ENCODE data around the gene SDHAF1. TPM values are rescaled to one million over a fixed set of nuclear protein-coding genes. Genes with fewer than 3 reads are reported as not detected.

SDHAF1 gene
- total RNA-seq (2014; rRNA removed; shearing (Covaris generic)) = 52.6 and 60.9 TPM in 2 replicates
- total RNA-seq (2022) = 24.2 and 26.1 TPM in 2 replicates
- Bru-seq, nascent RNA = percentile 62 among the genes with signal in this experiment
- percentile 65 among the genes with signal in this experiment for BruChase-seq, experiment 1, labeled RNA remaining after a 6-hour chase
- percentile 87 among the genes with signal in this experiment for BruChase-seq, experiment 2, labeled RNA remaining after a 2-hour chase
- long read RNA-seq, transcript SDHAF1-201 (1 exons, 1,117 nt) = major isoform, 39 of 39 reads
- long read RNA-seq, partial matches to known transcripts = 0 of 39 reads
- long read RNA-seq, other reads (novel, unspliced or antisense) = 0 of 39 reads

- H3K9me3 ChIP-seq (ENCODE audit: low read length) = no peaks in the 10 kb centered on the region
- POLR2A ChIA-PET = interaction anchor here (0.6 kb wide), 1 partner anchor 19 kb away, joined by 4 read pairs; the partner anchor contains the start of gene ALKBH6
- peak within 1 kb of the TSS; percentile 94 for H3K4me2 ChIP-seq (ENCODE audit: low read length)
- peaks cover 16% of the 10 kb centered on the region; the same call in 1 of the 2 replicates for H3K36me3 ChIP-seq (ENCODE audit: insufficient read depth, low read length)
- BruUV-seq (replicated peaks) = no TSS peak
- H3K4me1 ChIP-seq (ENCODE audit: insufficient read depth, low read length, poor library complexity, severe bottlenecking) = peaks cover 16% of the 10 kb centered on the region
- TF ChIP-seq EZH2phosphoT487 (IDR thresholded peaks at IDR 0.05; ENCODE audit: borderline replicate concordance, low read depth, low read length) (no peak), CTCF (conservative IDR thresholded peaks at IDR 0.05; ENCODE audit: low read length) (peak; percentile 32; the same call in 1 of the 2 replicates)
- no peaks in the 10 kb centered on the region for H3K9me2 ChIP-seq (ENCODE audit: insufficient read depth, low read length)
- no peaks in the 10 kb centered on the region for H4K20me1 ChIP-seq (ENCODE audit: insufficient read depth, low read length)
- DNase-seq (ENCODE audit: low spot score) = peak; percentile 96
- peak within 1 kb of the TSS; percentile 53 for H3K27ac ChIP-seq (ENCODE audit: low read depth, low read length, poor library complexity, severe bottlenecking)
- CTCF ChIA-PET (ENCODE audit: unreplicated experiment) = no interaction called here
- peak within 1 kb of the TSS; percentile 89 for H3K4me3 ChIP-seq (ENCODE audit: low read depth, low read length, poor library complexity, severe bottlenecking)
- intact Hi-C loops (cut with micrococcal nuclease; ENCODE audit: unreplicated experiment) = loop anchor here (1.0 kb wide), 1 partner anchor 59 kb away; the partner anchor contains the start of genes THAP8 and WDR62
- peaks cover 18% of the 10 kb centered on the region for H3K79me2 ChIP-seq (ENCODE audit: insufficient read depth, low read depth, low read length)
- H2AFZ ChIP-seq (ENCODE audit: low read length) = peak within 1 kb of the TSS; percentile 28; the same call in 1 of the 2 replicates
Observed at GRCh38 chr19:35995048-35995993, at the start of gene SDHAF1. Gene SDHAF1 (plus strand): TSS chr19:35995188. CDS start chr19:35995275, 87 bp downstream.

GRCh38 chr19:35946203-35946602 lies 48.8 kb upstream of the SDHAF1 start:
- H3K9me3 ChIP-seq (ENCODE audit: low read length) = no peaks in the 10 kb centered on the region
- no peaks in the 10 kb centered on the region for H3K79me2 ChIP-seq (ENCODE audit: insufficient read depth, low read depth, low read length)
- H3K27ac ChIP-seq (ENCODE audit: low read depth, low read length, poor library complexity, severe bottlenecking) = no peak overlapping the region
- no peak overlapping the region for H3K4me3 ChIP-seq (ENCODE audit: low read depth, low read length, poor library complexity, severe bottlenecking)
- no peak overlapping the region for H3K4me2 ChIP-seq (ENCODE audit: low read length)
- TF ChIP-seq EZH2phosphoT487 (IDR thresholded peaks at IDR 0.05; ENCODE audit: borderline replicate concordance, low read depth, low read length) (no peak), CTCF (conservative IDR thresholded peaks at IDR 0.05; ENCODE audit: low read length) (no peak)
- BruUV-seq (replicated peaks) = no TSS peak
- H4K20me1 ChIP-seq (ENCODE audit: insufficient read depth, low read length) = no peaks in the 10 kb centered on the region
- ChIA-PET POLR2A (no interaction called here), CTCF (ENCODE audit: unreplicated experiment) (no interaction called here)
- no peaks in the 10 kb centered on the region for H3K36me3 ChIP-seq (ENCODE audit: insufficient read depth, low read length)
- H3K4me1 ChIP-seq (ENCODE audit: insufficient read depth, low read length, poor library complexity, severe bottlenecking) = no peaks in the 10 kb centered on the region
- intact Hi-C loops (cut with micrococcal nuclease; ENCODE audit: unreplicated experiment) = no loop called here
- DNase-seq (ENCODE audit: low spot score) = no peak
- H2AFZ ChIP-seq (ENCODE audit: low read length) = no peak overlapping the region
- no peaks in the 10 kb centered on the region for H3K9me2 ChIP-seq (ENCODE audit: insufficient read depth, low read length)
